GM23338 (cell line): ENCODE results near the gene TRUB2. TPM values are rescaled to one million over a fixed set of nuclear protein-coding genes. Genes with fewer than 3 reads are reported as not detected.

Experiments
- ATAC-seq: fragments of 200-7000 bp; cut with Tn5 transposase; 3 replicates; pipeline ENCODE4 v1.9.1; 2020
- DNase-seq: peaks from one replicate; pipeline ENCODE4 v3.0.0-alpha.2; 2015; ENCODE audit warnings: low spot score
- H2AFZ ChIP-seq: fragments of 200-600 bp; sonication (generic); 2 replicates; pipeline ENCODE4 v1.8.0; 2016; ENCODE audit warnings: antibody characterized with exemption, mild to moderate bottlenecking, moderate library complexity
- H3F3A ChIP-seq: fragments of 200-600 bp; sonication (generic); replicated peaks from 2 replicates; pipeline ENCODE4 v1.8.0; 2017; ENCODE audit warnings: antibody characterized with exemption, mixed run types, low read depth
- H3K27ac ChIP-seq: fragments of 200-600 bp; sonication (generic); 2 replicates; pipeline ENCODE4 v1.6.1; 2016; ENCODE audit warnings: low read depth
- H3K27me3 ChIP-seq: fragments of 200-600 bp; sonication (generic); 2 replicates; pipeline ENCODE4 v1.8.0; 2016; ENCODE audit warnings: mild to moderate bottlenecking, mixed run types, moderate library complexity; ENCODE audit not compliant: insufficient read depth
- H3K36me3 ChIP-seq: fragments of 200-600 bp; sonication (generic); 2 replicates; pipeline ENCODE4 v1.8.0; 2016; ENCODE audit warnings: mild to moderate bottlenecking; ENCODE audit not compliant: insufficient read depth
- H3K4me1 ChIP-seq: fragments of 200-600 bp; sonication (generic); 2 replicates; pipeline ENCODE4 v1.8.0; 2016; ENCODE audit warnings: mild to moderate bottlenecking, moderate library complexity; ENCODE audit not compliant: insufficient read depth
- H3K4me2 ChIP-seq: fragments of 200-600 bp; sonication (generic); 2 replicates; pipeline ENCODE4 v1.7.1; 2017; ENCODE audit warnings: mixed run types
- H3K4me3 ChIP-seq: fragments of 200-600 bp; sonication (generic); 2 replicates; pipeline ENCODE4 v1.6.1; 2016; ENCODE audit warnings: mixed run types
- H3K79me2 ChIP-seq: fragments of 200-600 bp; sonication (generic); replicated peaks from 2 replicates; pipeline ENCODE4 v1.8.0; 2017; ENCODE audit warnings: mild to moderate bottlenecking; ENCODE audit not compliant: insufficient read depth
- H3K9me2 ChIP-seq: fragments of 200-600 bp; sonication (generic); 2 replicates; pipeline ENCODE4 v1.8.0; 2017; ENCODE audit not compliant: insufficient read depth
- H4K20me1 ChIP-seq: fragments of 200-600 bp; sonication (generic); replicated peaks from 2 replicates; pipeline ENCODE4 v1.8.0; 2017; ENCODE audit warnings: mild to moderate bottlenecking; ENCODE audit not compliant: insufficient read depth
- H3K27ac Mint-ChIP-seq: 2 replicates; pipeline ENCODE4 v1.8.0; 2020; ENCODE audit warnings: inconsistent platforms, mild to moderate bottlenecking, moderate library complexity, mixed read lengths
- H3K27me3 Mint-ChIP-seq: 3 replicates; pipeline ENCODE4 v1.8.0; 2022; ENCODE audit warnings: low read depth, mild to moderate bottlenecking, moderate library complexity, mixed read lengths, inconsistent platforms; ENCODE audit not compliant: insufficient read depth, poor library complexity
- H3K36me3 Mint-ChIP-seq: 3 replicates; pipeline ENCODE4 v1.8.0; 2021; ENCODE audit warnings: low read depth, mild to moderate bottlenecking, inconsistent platforms, moderate library complexity, mixed read lengths
- H3K4me1 Mint-ChIP-seq: 3 replicates; pipeline ENCODE4 v1.8.0; 2020; ENCODE audit warnings: mild to moderate bottlenecking, inconsistent platforms, mixed read lengths
- H3K4me3 Mint-ChIP-seq: 3 replicates; pipeline ENCODE4 v1.8.0; 2021; ENCODE audit warnings: moderate library complexity, mild to moderate bottlenecking, inconsistent platforms, mixed read lengths
- H3K9me3 Mint-ChIP-seq: 3 replicates; pipeline ENCODE4 v1.8.0; 2020; ENCODE audit warnings: moderate library complexity, mild to moderate bottlenecking, inconsistent platforms, mixed read lengths
- CREB1 ChIP-seq: fragments of 250-450 bp; sonication (Bioruptor Pico); IDR thresholded peaks from 2 replicates; pipeline ENCODE4 v1.5.0; 2020; ENCODE audit warnings: low read depth, mild to moderate bottlenecking, moderate library complexity
- EZH2 ChIP-seq: fragments of 200-600 bp; sonication (generic); IDR thresholded peaks from one replicate; pipeline ENCODE4 v1.8.0; 2017; ENCODE audit warnings: antibody characterized with exemption, mild to moderate bottlenecking, low read depth; ENCODE audit not compliant: unreplicated experiment
- EZH2phosphoT487 ChIP-seq: fragments of 200-600 bp; sonication (generic); IDR thresholded peaks from one replicate; pipeline ENCODE4 v1.8.1; 2018; ENCODE audit warnings: antibody characterized with exemption; ENCODE audit not compliant: unreplicated experiment
- JUNB ChIP-seq: IDR thresholded peaks from one replicate; pipeline ENCODE4 v1.6.1; 2016; ENCODE audit warnings: antibody characterized with exemption; ENCODE audit not compliant: unreplicated experiment
- NANOG ChIP-seq: IDR thresholded peaks from 2 replicates; pipeline ENCODE4 v1.6.1; 2016; ENCODE audit warnings: antibody characterized with exemption, borderline replicate concordance
- POLR2AphosphoS5 ChIP-seq: IDR thresholded peaks from 2 replicates; pipeline ENCODE4 v1.6.1; 2016; ENCODE audit warnings: antibody characterized with exemption, low read depth
- STAT1 ChIP-seq: IDR thresholded peaks from one replicate; pipeline ENCODE4 v1.6.1; 2016; ENCODE audit warnings: antibody characterized with exemption; ENCODE audit not compliant: unreplicated experiment
- ZNF114 ChIP-seq: fragments of 250-450 bp; sonication (Bioruptor Pico); IDR thresholded peaks from 2 replicates; pipeline ENCODE4 v1.5.0; 2020; ENCODE audit warnings: mild to moderate bottlenecking, moderate library complexity
- ZNF331 ChIP-seq: fragments of 250-450 bp; sonication (Bioruptor Pico); IDR thresholded peaks from 2 replicates; pipeline ENCODE4 v1.5.0; 2020; ENCODE audit warnings: low read depth, mild to moderate bottlenecking, moderate library complexity
- polyA plus RNA-seq: library from polyadenylated mRNA; unstranded; fragments of >200 nt; fragmentation: Nextera tagmentation; extraction: Ambion mirVana; gene quantifications from 2 replicates; pipeline ENCODE4 v1.2.1, GENCODE V29; 2016
- total RNA-seq: library from RNA; depleted of rRNA; stranded (reverse); fragments of >200 nt; shearing (Covaris generic); gene quantifications from 2 replicates; pipeline ENCODE4 v1.2.3, GENCODE V29; 2014
- TF ChIP-seq, protein P1 (sequence below), 2 experiments: fragments of 200-600 bp in 1 of 2; sonication (generic) in 1 of 2; conservative IDR thresholded peaks; 2 replicates each; pipeline versions ENCODE4 v1.5.1 to v1.6.1; 2016 to 2017; ENCODE audit warnings: antibody characterized with exemption in 2 of 2, low read depth in 2 of 2, mild to moderate bottlenecking in 2 of 2, moderate library complexity in 1 of 2
- TF ChIP-seq, protein P2 (sequence below): IDR thresholded peaks from one replicate; pipeline ENCODE4 v1.6.1; 2018; ENCODE audit warnings: antibody characterized with exemption; ENCODE audit not compliant: unreplicated experiment
- TF ChIP-seq, protein P3 (sequence below): fragments of 250-450 bp; sonication (Bioruptor Pico); IDR thresholded peaks from 2 replicates; pipeline ENCODE4 v1.5.0; 2020; ENCODE audit warnings: mild to moderate bottlenecking, moderate library complexity
- TF ChIP-seq, protein P4 (sequence below): IDR thresholded peaks from 2 replicates; pipeline ENCODE4 v1.6.1; 2016; ENCODE audit warnings: antibody characterized with exemption

The TRUB2 gene
- total and polyA plus RNA-seq, 2 experiments from 2014 or later, result 15.4 to 31.4 TPM

DNA sequence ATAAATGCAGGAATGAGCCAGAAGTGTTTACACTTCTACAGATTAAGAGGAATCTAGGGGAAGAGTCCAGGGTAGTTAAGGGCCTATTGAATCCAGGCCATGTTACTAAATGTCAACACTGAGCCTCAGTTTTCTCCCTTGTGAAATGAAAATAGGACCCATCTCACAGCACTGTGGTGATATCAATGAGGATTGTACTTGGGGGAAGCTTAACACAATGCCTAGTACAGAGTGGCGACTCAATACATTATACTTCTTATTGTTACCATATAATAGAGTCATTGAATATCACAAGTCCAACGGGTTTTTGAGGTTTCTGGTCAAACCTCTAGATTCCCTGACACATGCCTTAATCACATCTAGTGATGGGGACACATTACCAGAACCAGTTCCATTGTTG lies 4.6 kb downstream of the TRUB2 start:
- Mint-ChIP-seq H3K4me1 (no peaks in the 10 kb centered on the region; the same call in 2 of the 3 replicates), H3K27ac (no peak overlapping the region), H3K4me3 (no peak overlapping the region), H3K27me3 (peaks cover 14% of the 10 kb centered on the region), H3K9me3 (no peaks in the 10 kb centered on the region), H3K36me3 (peaks cover 39% of the 10 kb centered on the region)
- Histone ChIP-seq H3K27ac (no peak overlapping the region), H3K79me2 (peaks cover 10% of the 10 kb centered on the region), H3K27me3 (no peaks in the 10 kb centered on the region), H3K9me2 (no peaks in the 10 kb centered on the region), H2AFZ (no peak overlapping the region), H3K36me3 (peaks cover 6% of the 10 kb centered on the region), H3K4me3 (no peak overlapping the region), H3F3A (no peaks in the 10 kb centered on the region; the same call in 1 of the 2 replicates), H4K20me1 (no peaks in the 10 kb centered on the region; the same call in none of the 2 replicates), H3K4me1 (no peaks in the 10 kb centered on the region; the same call in 1 of the 2 replicates), H3K4me2 (no peak overlapping the region)
- DNase-seq, result no peak
- TF ChIP-seq POLR2AphosphoS5 (no peak), EZH2 (no peak), STAT1 (no peak), JUNB (no peak), CREB1 (CRISPR knock-in tag) (no peak), ZNF331 (CRISPR knock-in tag) (no peak), EZH2phosphoT487 (no peak), ZNF114 (no peak), NANOG (no peak)
- TF ChIP-seq, protein P1, sequence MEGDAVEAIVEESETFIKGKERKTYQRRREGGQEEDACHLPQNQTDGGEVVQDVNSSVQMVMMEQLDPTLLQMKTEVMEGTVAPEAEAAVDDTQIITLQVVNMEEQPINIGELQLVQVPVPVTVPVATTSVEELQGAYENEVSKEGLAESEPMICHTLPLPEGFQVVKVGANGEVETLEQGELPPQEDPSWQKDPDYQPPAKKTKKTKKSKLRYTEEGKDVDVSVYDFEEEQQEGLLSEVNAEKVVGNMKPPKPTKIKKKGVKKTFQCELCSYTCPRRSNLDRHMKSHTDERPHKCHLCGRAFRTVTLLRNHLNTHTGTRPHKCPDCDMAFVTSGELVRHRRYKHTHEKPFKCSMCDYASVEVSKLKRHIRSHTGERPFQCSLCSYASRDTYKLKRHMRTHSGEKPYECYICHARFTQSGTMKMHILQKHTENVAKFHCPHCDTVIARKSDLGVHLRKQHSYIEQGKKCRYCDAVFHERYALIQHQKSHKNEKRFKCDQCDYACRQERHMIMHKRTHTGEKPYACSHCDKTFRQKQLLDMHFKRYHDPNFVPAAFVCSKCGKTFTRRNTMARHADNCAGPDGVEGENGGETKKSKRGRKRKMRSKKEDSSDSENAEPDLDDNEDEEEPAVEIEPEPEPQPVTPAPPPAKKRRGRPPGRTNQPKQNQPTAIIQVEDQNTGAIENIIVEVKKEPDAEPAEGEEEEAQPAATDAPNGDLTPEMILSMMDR (conservative IDR thresholded peaks at IDR 0.05; ENCODE audit: low read depth in 2 of 2), result no peak
- TF ChIP-seq, protein P2, sequence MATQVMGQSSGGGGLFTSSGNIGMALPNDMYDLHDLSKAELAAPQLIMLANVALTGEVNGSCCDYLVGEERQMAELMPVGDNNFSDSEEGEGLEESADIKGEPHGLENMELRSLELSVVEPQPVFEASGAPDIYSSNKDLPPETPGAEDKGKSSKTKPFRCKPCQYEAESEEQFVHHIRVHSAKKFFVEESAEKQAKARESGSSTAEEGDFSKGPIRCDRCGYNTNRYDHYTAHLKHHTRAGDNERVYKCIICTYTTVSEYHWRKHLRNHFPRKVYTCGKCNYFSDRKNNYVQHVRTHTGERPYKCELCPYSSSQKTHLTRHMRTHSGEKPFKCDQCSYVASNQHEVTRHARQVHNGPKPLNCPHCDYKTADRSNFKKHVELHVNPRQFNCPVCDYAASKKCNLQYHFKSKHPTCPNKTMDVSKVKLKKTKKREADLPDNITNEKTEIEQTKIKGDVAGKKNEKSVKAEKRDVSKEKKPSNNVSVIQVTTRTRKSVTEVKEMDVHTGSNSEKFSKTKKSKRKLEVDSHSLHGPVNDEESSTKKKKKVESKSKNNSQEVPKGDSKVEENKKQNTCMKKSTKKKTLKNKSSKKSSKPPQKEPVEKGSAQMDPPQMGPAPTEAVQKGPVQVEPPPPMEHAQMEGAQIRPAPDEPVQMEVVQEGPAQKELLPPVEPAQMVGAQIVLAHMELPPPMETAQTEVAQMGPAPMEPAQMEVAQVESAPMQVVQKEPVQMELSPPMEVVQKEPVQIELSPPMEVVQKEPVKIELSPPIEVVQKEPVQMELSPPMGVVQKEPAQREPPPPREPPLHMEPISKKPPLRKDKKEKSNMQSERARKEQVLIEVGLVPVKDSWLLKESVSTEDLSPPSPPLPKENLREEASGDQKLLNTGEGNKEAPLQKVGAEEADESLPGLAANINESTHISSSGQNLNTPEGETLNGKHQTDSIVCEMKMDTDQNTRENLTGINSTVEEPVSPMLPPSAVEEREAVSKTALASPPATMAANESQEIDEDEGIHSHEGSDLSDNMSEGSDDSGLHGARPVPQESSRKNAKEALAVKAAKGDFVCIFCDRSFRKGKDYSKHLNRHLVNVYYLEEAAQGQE, result no peak
- TF ChIP-seq, protein P3, sequence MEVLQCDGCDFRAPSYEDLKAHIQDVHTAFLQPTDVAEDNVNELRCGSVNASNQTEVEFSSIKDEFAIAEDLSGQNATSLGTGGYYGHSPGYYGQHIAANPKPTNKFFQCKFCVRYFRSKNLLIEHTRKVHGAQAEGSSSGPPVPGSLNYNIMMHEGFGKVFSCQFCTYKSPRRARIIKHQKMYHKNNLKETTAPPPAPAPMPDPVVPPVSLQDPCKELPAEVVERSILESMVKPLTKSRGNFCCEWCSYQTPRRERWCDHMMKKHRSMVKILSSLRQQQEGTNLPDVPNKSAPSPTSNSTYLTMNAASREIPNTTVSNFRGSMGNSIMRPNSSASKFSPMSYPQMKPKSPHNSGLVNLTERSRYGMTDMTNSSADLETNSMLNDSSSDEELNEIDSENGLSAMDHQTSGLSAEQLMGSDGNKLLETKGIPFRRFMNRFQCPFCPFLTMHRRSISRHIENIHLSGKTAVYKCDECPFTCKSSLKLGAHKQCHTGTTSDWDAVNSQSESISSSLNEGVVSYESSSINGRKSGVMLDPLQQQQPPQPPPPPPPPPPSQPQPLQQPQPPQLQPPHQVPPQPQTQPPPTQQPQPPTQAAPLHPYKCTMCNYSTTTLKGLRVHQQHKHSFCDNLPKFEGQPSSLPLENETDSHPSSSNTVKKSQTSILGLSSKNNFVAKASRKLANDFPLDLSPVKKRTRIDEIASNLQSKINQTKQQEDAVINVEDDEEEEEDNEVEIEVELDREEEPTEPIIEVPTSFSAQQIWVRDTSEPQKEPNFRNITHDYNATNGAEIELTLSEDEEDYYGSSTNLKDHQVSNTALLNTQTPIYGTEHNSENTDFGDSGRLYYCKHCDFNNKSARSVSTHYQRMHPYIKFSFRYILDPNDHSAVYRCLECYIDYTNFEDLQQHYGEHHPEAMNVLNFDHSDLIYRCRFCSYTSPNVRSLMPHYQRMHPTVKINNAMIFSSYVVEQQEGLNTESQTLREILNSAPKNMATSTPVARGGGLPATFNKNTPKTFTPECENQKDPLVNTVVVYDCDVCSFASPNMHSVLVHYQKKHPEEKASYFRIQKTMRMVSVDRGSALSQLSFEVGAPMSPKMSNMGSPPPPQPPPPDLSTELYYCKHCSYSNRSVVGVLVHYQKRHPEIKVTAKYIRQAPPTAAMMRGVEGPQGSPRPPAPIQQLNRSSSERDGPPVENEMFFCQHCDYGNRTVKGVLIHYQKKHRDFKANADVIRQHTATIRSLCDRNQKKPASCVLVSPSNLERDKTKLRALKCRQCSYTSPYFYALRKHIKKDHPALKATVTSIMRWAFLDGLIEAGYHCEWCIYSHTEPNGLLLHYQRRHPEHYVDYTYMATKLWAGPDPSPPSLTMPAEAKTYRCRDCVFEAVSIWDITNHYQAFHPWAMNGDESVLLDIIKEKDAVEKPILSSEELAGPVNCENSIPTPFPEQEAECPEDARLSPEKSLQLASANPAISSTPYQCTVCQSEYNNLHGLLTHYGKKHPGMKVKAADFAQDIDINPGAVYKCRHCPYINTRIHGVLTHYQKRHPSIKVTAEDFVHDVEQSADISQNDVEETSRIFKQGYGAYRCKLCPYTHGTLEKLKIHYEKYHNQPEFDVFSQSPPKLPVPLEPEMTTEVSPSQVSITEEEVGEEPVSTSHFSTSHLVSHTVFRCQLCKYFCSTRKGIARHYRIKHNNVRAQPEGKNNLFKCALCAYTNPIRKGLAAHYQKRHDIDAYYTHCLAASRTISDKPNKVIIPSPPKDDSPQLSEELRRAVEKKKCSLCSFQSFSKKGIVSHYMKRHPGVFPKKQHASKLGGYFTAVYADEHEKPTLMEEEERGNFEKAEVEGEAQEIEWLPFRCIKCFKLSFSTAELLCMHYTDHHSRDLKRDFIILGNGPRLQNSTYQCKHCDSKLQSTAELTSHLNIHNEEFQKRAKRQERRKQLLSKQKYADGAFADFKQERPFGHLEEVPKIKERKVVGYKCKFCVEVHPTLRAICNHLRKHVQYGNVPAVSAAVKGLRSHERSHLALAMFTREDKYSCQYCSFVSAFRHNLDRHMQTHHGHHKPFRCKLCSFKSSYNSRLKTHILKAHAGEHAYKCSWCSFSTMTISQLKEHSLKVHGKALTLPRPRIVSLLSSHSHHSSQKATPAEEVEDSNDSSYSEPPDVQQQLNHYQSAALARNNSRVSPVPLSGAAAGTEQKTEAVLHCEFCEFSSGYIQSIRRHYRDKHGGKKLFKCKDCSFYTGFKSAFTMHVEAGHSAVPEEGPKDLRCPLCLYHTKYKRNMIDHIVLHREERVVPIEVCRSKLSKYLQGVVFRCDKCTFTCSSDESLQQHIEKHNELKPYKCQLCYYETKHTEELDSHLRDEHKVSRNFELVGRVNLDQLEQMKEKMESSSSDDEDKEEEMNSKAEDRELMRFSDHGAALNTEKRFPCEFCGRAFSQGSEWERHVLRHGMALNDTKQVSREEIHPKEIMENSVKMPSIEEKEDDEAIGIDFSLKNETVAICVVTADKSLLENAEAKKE (CRISPR knock-in tag), result no peak
- TF ChIP-seq, protein P4, sequence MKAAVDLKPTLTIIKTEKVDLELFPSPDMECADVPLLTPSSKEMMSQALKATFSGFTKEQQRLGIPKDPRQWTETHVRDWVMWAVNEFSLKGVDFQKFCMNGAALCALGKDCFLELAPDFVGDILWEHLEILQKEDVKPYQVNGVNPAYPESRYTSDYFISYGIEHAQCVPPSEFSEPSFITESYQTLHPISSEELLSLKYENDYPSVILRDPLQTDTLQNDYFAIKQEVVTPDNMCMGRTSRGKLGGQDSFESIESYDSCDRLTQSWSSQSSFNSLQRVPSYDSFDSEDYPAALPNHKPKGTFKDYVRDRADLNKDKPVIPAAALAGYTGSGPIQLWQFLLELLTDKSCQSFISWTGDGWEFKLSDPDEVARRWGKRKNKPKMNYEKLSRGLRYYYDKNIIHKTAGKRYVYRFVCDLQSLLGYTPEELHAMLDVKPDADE, result no peak
- ATAC-seq, result no peak
